ENCODE results near the gene RNPEP.

DNA sequence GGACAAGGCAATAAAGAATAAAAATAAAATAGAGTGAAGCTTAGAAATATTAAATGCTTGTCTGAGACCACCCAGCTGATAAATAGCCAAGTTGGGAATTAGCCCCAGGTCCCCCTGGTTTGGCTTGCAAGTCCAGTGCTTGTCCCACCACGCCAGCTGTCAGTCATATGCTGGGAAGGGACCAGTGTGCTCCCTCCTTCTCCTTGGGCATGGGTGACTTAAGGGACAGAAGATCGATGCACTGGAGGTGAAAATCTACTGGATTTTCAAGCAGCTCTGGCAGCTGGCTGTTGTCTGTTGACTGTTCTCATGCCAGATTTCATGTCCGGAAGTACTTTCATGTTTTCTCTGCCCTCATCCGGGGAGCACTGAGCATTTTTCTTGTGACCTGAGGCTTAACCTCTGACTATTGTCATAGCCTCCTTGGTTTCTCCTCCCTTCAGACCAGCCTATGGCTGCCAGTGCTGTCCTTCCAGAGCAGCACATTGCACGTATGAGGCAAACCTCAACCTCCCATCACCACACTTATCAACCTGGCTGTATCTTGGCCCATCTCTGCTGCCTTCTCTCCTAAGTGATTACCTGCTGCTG is 48.5 kb upstream of the RNPEP start:
- TF ChIP-seq POLR2AphosphoS5 (IDR thresholded peaks at IDR 0.05; ENCODE audit: borderline replicate concordance, low read depth, low read length) (no peak), EZH2 (IDR thresholded peaks at IDR 0.05) (no peak), FOXP2 (optimal IDR thresholded peaks at IDR 0.05; ENCODE audit: control extremely low read depth, extremely low read length, insufficient read depth) (no peak)
